Transverse colon (tissue), 4 donors: ENCODE data around the gene TTC9B. TPM values are rescaled to one million over a fixed set of nuclear protein-coding genes. Genes with fewer than 3 reads are reported as not detected.

ENCODE experiments used
- DNase-seq: peaks from one replicate; pipeline ENCODE4 v3.0.0-alpha.2; 2019
- H3K27ac ChIP-seq, 4 donors: fragments of 200-600 bp; sonication (generic); 2 replicates each; pipeline ENCODE4 v1.5.1; 2016 to 2018; ENCODE audit warnings: inconsistent platforms in 4 of 4
- H3K27me3 ChIP-seq: fragments of 200-600 bp; sonication (generic); 2 replicates; pipeline ENCODE4 v1.5.1; 2017; ENCODE audit warnings: inconsistent platforms
- H3K36me3 ChIP-seq, 4 donors: fragments of 200-600 bp; sonication (generic); 2 replicates each; pipeline ENCODE4 v1.5.1; 2017 to 2019; ENCODE audit warnings: inconsistent platforms in 4 of 4
- H3K4me1 ChIP-seq, 4 donors: fragments of 200-600 bp; sonication (generic); 2 replicates each; pipeline ENCODE4 v1.5.1; 2017 to 2020; ENCODE audit warnings: inconsistent platforms in 4 of 4
- H3K4me3 ChIP-seq, 4 donors: fragments of 200-600 bp; sonication (generic); 1 replicate in 1 of 4; 2 replicates in 3 of 4; pipeline versions ENCODE4 v1.5.1 to v1.6.1; 2017 to 2019; ENCODE audit warnings: inconsistent platforms in 4 of 4
- H3K9me3 ChIP-seq, 2 donors: fragments of 200-600 bp; sonication (generic); 2 replicates each; pipeline ENCODE4 v1.5.1; 2017 to 2019; ENCODE audit warnings: inconsistent platforms in 2 of 2
- CTCF ChIP-seq, 5 experiments: fragments of 200-600 bp in 3 of 5; fragments of 450-650 bp in 2 of 5; sonication (generic) in 3 of 5; IDR thresholded peaks; 1 replicate in 2 of 5; 2 replicates in 3 of 5; pipeline ENCODE4 v1.5.1; 2016 to 2017; ENCODE audit warnings: antibody characterized with exemption in 5 of 5, inconsistent platforms in 3 of 5, mild to moderate bottlenecking in 2 of 5, moderate library complexity in 1 of 5
- EP300 ChIP-seq: sonication (generic); formaldehyde crosslinking; IDR thresholded peaks from one replicate; pipeline ENCODE4 v1.6.1; 2017; ENCODE audit warnings: antibody characterized with exemption, low read depth
- POLR2A ChIP-seq: fragments of 450-650 bp; IDR thresholded peaks from one replicate; pipeline ENCODE4 v1.6.1; 2016; ENCODE audit warnings: antibody characterized with exemption, mild to moderate bottlenecking, moderate library complexity
- POLR2AphosphoS5 ChIP-seq, 3 donors: sonication (generic); formaldehyde crosslinking; IDR thresholded peaks; one replicate each; pipeline ENCODE4 v1.6.1; 2016; ENCODE audit warnings: antibody characterized with exemption in 3 of 3
- WGBS, 2 donors: methylation state at CpG; one replicate each; pipeline ENCODE4 v1.1.5; 2018; ENCODE audit warnings: low coverage in 1 of 2; 5-methylcytosine and 5-hydroxymethylcytosine counted together
- in situ Hi-C, 4 donors: fragments of 200-750 bp; cut with MboI; loops; one replicate each; pipeline versions ENCODE4 v1.15.0 to v1.15.1; 2017; ENCODE audit warnings: low sequenced_read_pairs in 3 of 4, low pct_ligation_motif_present in 1 of 4, low pct_unique_long_range_greater_than_20kb in 1 of 4
- intact Hi-C: fragments of 100-400 bp; cut with DNase I; formaldehyde crosslinking; loops from one replicate; pipeline ENCODE4 v1.15.1; 2023; ENCODE audit warnings: low total_unique reads
- total RNA-seq, 4 donors: library from RNA; depleted of rRNA; stranded (reverse); fragments of >200 nt; gene quantifications; one replicate each; pipeline ENCODE4 v1.1.0, GENCODE V29; 2016

Gene TTC9B
- total RNA-seq, 4 donors from 2014 or later = not detected

DNA sequence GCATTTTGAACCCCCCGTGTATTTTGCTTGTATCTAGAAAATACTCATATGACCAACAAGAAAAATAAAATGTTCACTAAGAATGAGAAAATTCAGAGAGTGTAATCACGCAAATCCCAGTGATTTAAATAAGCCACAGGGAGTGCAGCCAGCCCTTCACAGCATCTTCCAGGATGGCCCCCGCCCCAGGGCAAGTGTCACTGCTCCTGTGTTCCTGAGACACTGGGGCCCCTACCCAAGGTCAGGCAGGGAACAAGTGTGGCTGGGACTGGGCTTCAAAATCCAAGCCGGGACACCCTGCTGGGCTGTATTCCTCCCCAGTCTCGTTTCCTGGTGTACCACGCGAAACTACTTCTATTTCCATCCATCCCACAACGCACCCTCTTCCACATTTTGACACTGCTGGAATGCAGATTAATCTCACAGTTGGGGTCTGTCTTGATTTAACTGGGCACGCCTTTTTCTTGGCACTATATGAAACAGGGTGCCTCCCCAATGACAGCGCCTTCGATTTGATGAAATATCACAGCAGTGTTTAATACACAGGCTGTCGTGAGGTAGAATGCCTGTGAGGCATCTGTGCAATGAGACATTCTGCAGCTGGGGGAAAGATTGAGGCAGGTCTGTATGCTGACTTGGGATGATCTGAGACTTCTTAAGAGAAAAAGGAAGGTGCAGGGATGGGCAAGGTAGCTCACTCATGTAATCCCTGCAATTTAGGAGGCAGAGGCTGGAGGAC, 26.6 kb upstream of the TTC9B start:
- no peak overlapping the region for H3K27ac ChIP-seq
- no peaks in the 10 kb centered on the region for H3K9me3 ChIP-seq
- WGBS, 2 donors = 87 to 88% methylated on average over 7 to 12 of the region's 12 CpGs
- DNase-seq = no peak
- peaks cover 0 to 16% (median 4%) of the 10 kb centered on the region in 4 donors for H3K36me3 ChIP-seq
- intact Hi-C loops (no loop called here), in situ Hi-C loops (no loop called here)
- H3K4me1 ChIP-seq = peaks cover 0 to 4% (median 2%) of the 10 kb centered on the region in 4 donors
- no peaks in the 10 kb centered on the region for H3K27me3 ChIP-seq
- TF ChIP-seq POLR2AphosphoS5 (IDR thresholded peaks at IDR 0.05) (no peak), EP300 (no peak), POLR2A (no peak), CTCF (IDR thresholded peaks at IDR 0.05) (no peak)
- H3K4me3 ChIP-seq = no peak overlapping the region

GRCh38 chr19:40243181-40243580, 25.0 kb upstream of the TTC9B start:
- DNase-seq = no peak
- Histone ChIP-seq H3K4me1 (peaks cover 0 to 4% (median 2%) of the 10 kb centered on the region in 4 donors), H3K9me3 (no peaks in the 10 kb centered on the region), H3K27me3 (no peaks in the 10 kb centered on the region), H3K36me3 (peaks cover 0 to 26% (median 9%) of the 10 kb centered on the region in 4 donors), H3K27ac (no peak overlapping the region), H3K4me3 (no peak overlapping the region)
- intact Hi-C loops (no loop called here), in situ Hi-C loops (no loop called here)
- TF ChIP-seq POLR2AphosphoS5 (IDR thresholded peaks at IDR 0.05) (no peak), EP300 (no peak), POLR2A (no peak), CTCF (IDR thresholded peaks at IDR 0.05) (no peak)
- 98 to 100% methylated on average over 2 of the region's 2 CpGs for WGBS, 2 donors

DNA sequence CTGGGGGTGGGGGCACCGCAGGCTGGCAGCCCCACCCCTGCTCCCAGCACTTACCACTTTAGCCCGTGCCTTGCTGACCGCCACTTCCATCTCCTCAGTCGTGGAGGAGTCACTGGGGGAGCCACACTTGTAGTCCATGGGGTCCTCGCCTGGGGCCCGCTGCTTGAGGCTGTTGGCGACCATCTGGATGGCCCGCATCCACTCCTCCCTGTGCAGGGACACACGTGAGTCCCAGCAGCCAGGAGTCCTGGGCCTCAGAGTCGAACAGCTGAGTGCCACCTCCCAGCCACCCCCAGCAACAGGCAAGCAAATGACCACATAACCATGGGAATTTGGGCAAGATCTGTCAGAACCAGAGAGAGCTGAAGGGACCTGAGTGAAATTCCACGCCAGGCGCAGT, 24.3 kb upstream of the TTC9B start:
- in situ Hi-C loops (no loop called here), intact Hi-C loops (no loop called here)
- H3K4me1 ChIP-seq = peaks cover 0 to 4% (median 2%) of the 10 kb centered on the region in 4 donors
- DNase-seq = no peak
- TF ChIP-seq EP300 (no peak), POLR2A (no peak), CTCF (IDR thresholded peaks at IDR 0.05) (no peak), POLR2AphosphoS5 (IDR thresholded peaks at IDR 0.05) (no peak)
- no peaks in the 10 kb centered on the region for H3K9me3 ChIP-seq
- no peaks in the 10 kb centered on the region for H3K27me3 ChIP-seq
- H3K36me3 ChIP-seq = peaks cover 0 to 31% (median 12%) of the 10 kb centered on the region in 4 donors
- H3K4me3 ChIP-seq = no peak overlapping the region
- 88% methylated on average over 12 of the region's 12 CpGs; no CpG with 5 or more reads in 1 of the 2 donors for WGBS, 2 donors
- peak overlapping the region in 2 of 4 donors; percentile 17 to 30 for H3K27ac ChIP-seq

GRCh38 chr19:40241809-40242384, 23.7 kb upstream of the TTC9B start:
- Histone ChIP-seq H3K27ac (peak overlapping the region in 2 of 4 donors; percentile 17 to 30), H3K36me3 (peaks cover 0 to 37% (median 15%) of the 10 kb centered on the region in 4 donors), H3K9me3 (no peaks in the 10 kb centered on the region), H3K27me3 (no peaks in the 10 kb centered on the region), H3K4me3 (no peak overlapping the region), H3K4me1 (peaks cover 0 to 4% (median 2%) of the 10 kb centered on the region in 4 donors)
- no peak for DNase-seq
- in situ Hi-C loops = no loop called here
- intact Hi-C loops = no loop called here
- 88% methylated on average over 20 of the region's 21 CpGs; no CpG with 5 or more reads in 1 of the 2 donors for WGBS, 2 donors
- TF ChIP-seq POLR2AphosphoS5 (IDR thresholded peaks at IDR 0.05) = no peak
- no peak for TF ChIP-seq POLR2A
- no peak for TF ChIP-seq EP300
- TF ChIP-seq CTCF (IDR thresholded peaks at IDR 0.05) = no peak
